ENCODE results near the gene WNT1.

WNT1 gene

GRCh38 chr12:48978291-48978740 is at the start of gene WNT1:
WNT1 (plus strand) TSS chr12:48978322; CDS start chr12:48978651, 329 bp downstream.
- no peak for TF ChIP-seq CEBPB (IDR thresholded peaks at IDR 0.05)
- no peak for TF ChIP-seq FOXM1 (IDR thresholded peaks at IDR 0.05; ENCODE audit: borderline replicate concordance, low read depth)
- no peak for TF ChIP-seq ZBTB7A (IDR thresholded peaks at IDR 0.05; ENCODE audit: low read depth)
- TF ChIP-seq EP300 (IDR thresholded peaks at IDR 0.05; ENCODE audit: borderline replicate concordance), result no peak
- no peak for TF ChIP-seq RAD21 (IDR thresholded peaks at IDR 0.05; ENCODE audit: low read depth)
- TF ChIP-seq MAX (IDR thresholded peaks at IDR 0.05), result no peak; the same call in 1 of the 2 replicates
- no peak for TF ChIP-seq USF1 (IDR thresholded peaks at IDR 0.05)
- TF ChIP-seq TEAD4 (IDR thresholded peaks at IDR 0.05), result no peak
- no peak for TF ChIP-seq CREB1 (IDR thresholded peaks at IDR 0.05; ENCODE audit: low read depth)
- TF ChIP-seq YY1 (IDR thresholded peaks at IDR 0.05; ENCODE audit: low read depth), result no peak
- no peak for TF ChIP-seq REST (IDR thresholded peaks at IDR 0.05; ENCODE audit: low read depth)
- TF ChIP-seq TAF1 (IDR thresholded peaks at IDR 0.05; ENCODE audit: low read depth), result no peak
- TF ChIP-seq NFIC (IDR thresholded peaks at IDR 0.05), result no peak
- no peak for TF ChIP-seq TCF12 (IDR thresholded peaks at IDR 0.05; ENCODE audit: low read depth)

- TF ChIP-seq CREB1 (IDR thresholded peaks at IDR 0.05; ENCODE audit: low read depth), result no peak
- TF ChIP-seq EGR1 (IDR thresholded peaks at IDR 0.05), result no peak
- TF ChIP-seq CEBPB (IDR thresholded peaks at IDR 0.05), result no peak
- no peak for TF ChIP-seq TCF12 (IDR thresholded peaks at IDR 0.05; ENCODE audit: low read depth)
- no peak for TF ChIP-seq USF1 (IDR thresholded peaks at IDR 0.05)
- TF ChIP-seq EP300 (IDR thresholded peaks at IDR 0.05; ENCODE audit: borderline replicate concordance), result no peak
- TF ChIP-seq MAX (IDR thresholded peaks at IDR 0.05), result no peak
- TF ChIP-seq NFIC (IDR thresholded peaks at IDR 0.05), result no peak
- no peak for TF ChIP-seq RAD21 (IDR thresholded peaks at IDR 0.05; ENCODE audit: low read depth)
- TF ChIP-seq REST (IDR thresholded peaks at IDR 0.05; ENCODE audit: low read depth), result no peak
- no peak for TF ChIP-seq TEAD4 (IDR thresholded peaks at IDR 0.05)
- no peak for TF ChIP-seq YY1 (IDR thresholded peaks at IDR 0.05; ENCODE audit: low read depth)
- TF ChIP-seq TAF1 (IDR thresholded peaks at IDR 0.05; ENCODE audit: low read depth), result no peak
- no peak for TF ChIP-seq ZBTB7A (IDR thresholded peaks at IDR 0.05; ENCODE audit: low read depth)
- TF ChIP-seq FOXM1 (IDR thresholded peaks at IDR 0.05; ENCODE audit: borderline replicate concordance, low read depth), result no peak
These were observed 48.6 kb upstream of the WNT1 start for GRCh38 chr12:48929551-48929950.

GRCh38 chr12:48930475-48930874 is 47.6 kb upstream of the WNT1 start:
- TF ChIP-seq EGR1 (IDR thresholded peaks at IDR 0.05) (no peak), CREB1 (IDR thresholded peaks at IDR 0.05; ENCODE audit: low read depth) (no peak), USF1 (IDR thresholded peaks at IDR 0.05) (no peak), CEBPB (IDR thresholded peaks at IDR 0.05) (no peak)

- TF ChIP-seq TCF12 (IDR thresholded peaks at IDR 0.05; ENCODE audit: low read depth) (no peak), YY1 (IDR thresholded peaks at IDR 0.05; ENCODE audit: low read depth) (no peak), REST (IDR thresholded peaks at IDR 0.05; ENCODE audit: low read depth) (no peak), EP300 (IDR thresholded peaks at IDR 0.05; ENCODE audit: borderline replicate concordance) (no peak), EGR1 (IDR thresholded peaks at IDR 0.05) (no peak), TAF1 (IDR thresholded peaks at IDR 0.05; ENCODE audit: low read depth) (no peak), MAX (IDR thresholded peaks at IDR 0.05) (no peak), TEAD4 (IDR thresholded peaks at IDR 0.05) (no peak), USF1 (IDR thresholded peaks at IDR 0.05) (no peak), ZBTB7A (IDR thresholded peaks at IDR 0.05; ENCODE audit: low read depth) (no peak), CREB1 (IDR thresholded peaks at IDR 0.05; ENCODE audit: low read depth) (no peak), RAD21 (IDR thresholded peaks at IDR 0.05; ENCODE audit: low read depth) (no peak), FOXM1 (IDR thresholded peaks at IDR 0.05; ENCODE audit: borderline replicate concordance, low read depth) (no peak), NFIC (IDR thresholded peaks at IDR 0.05) (no peak), CEBPB (IDR thresholded peaks at IDR 0.05) (no peak)
These were observed 45.2 kb upstream of the WNT1 start for GRCh38 chr12:48932878-48933277.
